Dermis blood vessel endothelial cell (primary cell): ENCODE results near the gene PNISR. TPM values are rescaled to one million over a fixed set of nuclear protein-coding genes. Genes with fewer than 3 reads are reported as not detected.
"Not testable (repeated sequence)": the region's sequence is repeated elsewhere in the genome, so short reads cannot be mapped to it uniquely, and the experiment has no call there.

Experiments used
- DNase-seq: peaks from one replicate; pipeline ENCODE4 v3.0.0; 2010
- total RNA-seq: library from RNA; depleted of rRNA; stranded (reverse); fragments of >200 nt; gene quantifications from 2 replicates; pipeline ENCODE4 v1.2.3, GENCODE V29; 2014

Gene PNISR
- 47.0 and 73.7 TPM in 2 replicates for total RNA-seq

DNA sequence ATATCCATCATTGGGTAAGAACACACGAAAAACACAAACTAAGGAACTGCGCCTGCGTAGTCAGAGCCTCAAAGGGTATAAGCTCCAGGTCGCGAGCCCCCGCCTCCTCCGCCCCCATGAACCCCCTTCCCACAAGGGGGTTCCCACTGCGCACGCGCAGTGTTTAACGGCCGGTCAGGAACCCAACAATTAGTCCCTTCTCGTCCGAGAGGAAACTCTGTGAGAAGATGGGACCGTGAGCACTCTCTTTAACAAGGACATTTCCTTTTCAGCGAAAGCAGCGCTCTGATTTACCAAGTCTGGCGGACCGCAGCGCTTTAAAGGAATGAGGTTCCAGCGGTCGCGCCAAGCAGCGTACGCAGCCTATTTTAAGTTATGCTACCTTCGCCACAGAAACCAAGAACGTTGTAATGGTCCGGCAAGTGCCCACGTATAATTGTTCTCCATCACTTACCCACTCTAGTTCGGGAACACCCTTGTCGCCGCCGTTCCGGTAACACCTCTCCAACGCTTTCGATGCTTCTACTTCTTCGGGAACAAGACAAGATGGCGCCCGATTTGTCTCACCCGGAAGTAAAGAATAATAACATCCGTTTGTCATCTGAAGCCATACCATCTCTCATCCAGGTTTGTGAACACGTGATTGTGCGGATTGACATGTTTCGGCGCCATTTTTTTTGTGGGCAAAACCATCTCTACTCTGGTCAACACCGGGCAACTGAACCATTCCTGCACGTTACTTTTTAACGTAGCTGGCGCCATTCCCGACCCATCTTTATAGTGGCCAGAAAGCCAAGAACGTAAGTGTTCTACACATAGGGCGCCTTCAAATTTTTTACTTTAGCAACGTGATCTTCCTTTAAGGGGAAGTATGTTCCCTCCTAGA is at the start of gene PNISR:
Gene PNISR (minus strand): TSS at position 548 of the 886 bp plus-strand sequence. CDS start 10,649 bp downstream, outside the sequence.
- DNase-seq: peak; percentile 99

- DNase-seq: no peak
Observed at GRCh38 chr6:99473730-99474129, 48.6 kb upstream of the PNISR start.

DNA sequence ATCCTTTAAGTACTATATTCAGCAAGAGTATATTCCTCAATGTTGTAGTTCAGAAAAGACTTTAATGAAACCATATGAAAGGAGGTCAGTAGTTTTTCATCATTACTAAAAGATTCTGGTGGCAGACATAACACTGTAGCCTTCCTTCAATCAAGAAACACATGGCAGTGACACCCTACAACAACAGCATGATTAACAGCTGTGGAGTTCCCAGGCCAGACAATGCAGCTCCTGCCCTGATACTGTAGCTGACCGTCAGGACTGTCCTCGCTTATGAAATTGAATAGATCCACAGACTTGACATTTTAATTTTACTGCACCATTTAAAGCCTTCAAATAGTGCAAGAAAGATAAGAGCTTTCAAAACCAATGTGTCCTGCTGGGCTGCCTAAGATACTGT is 46.5 kb upstream of the PNISR start:
- no peak for DNase-seq

- peak; percentile 51 for DNase-seq
Observed at GRCh38 chr6:99467509-99468106, 42.5 kb upstream of the PNISR start.

DNA sequence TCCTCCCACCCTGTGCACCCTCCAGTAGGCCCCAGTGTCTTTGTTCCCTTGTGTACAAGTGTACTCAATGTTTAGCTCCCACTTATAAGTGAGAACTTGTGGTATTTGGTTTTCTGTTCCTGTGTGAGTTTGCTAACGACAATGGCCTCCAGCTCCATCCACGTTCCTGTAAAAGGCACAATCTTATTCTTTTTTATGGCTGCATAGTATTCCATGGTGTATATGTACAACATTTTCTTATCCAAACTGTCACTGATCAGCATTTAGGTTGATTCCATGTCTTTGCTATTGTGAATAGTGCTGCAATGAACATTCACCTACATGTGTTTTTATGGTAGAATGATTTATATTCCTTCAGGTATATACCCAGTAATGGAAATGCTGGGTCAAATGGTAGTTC is 34.0 kb upstream of the PNISR start:
- not testable (repeated sequence) for DNase-seq

GRCh38 chr6:99458319-99458718 is 33.2 kb upstream of the PNISR start:
- peak; percentile 63 for DNase-seq

- DNase-seq: no peak
Observed at GRCh38 chr6:99446076-99446475, 21.0 kb upstream of the PNISR start.

- peak; percentile 62 for DNase-seq
Observed at GRCh38 chr6:99434702-99435530, 9.8 kb upstream of the PNISR start.

- no peak for DNase-seq
Observed at GRCh38 chr6:99432877-99433276, 7.8 kb upstream of the PNISR start.

DNA sequence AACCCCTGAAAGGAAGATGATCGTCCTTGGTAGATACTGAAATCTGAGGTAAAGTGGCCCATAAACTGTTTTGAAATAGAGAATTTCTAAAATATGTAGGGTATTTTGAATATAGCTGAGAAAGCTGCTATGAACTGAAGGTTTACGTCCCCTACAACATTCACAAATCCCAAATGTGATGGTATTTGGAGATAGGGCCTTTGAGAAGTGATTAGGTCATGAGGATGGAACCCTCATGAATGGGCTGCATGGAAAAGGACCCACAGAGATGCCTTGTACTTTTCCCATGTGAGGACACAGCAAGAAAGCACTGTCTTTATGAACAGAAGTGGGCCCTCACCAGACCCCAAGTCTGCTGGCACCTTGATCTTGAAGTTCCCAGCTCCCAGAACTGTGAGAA is 6.8 kb upstream of the PNISR start:
- DNase-seq: no peak

DNA sequence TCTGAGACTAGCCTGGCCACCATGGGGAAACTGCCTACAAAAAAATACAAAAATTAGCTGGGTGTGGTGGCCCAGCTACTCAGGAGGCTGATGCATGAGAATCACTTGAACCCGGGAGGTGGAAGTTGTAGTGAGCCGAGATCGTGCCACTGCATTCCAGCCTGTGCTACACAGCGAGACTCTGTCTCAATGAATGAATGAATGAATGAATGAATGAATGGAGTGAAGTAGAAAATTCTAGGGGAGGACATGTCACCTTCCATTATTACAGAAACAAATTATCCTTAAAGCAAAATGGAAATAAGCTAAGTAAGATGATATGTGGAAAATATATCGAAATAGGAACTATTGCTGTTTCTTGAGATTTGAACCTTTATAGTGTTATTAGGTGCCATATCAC is 2.9 kb upstream of the PNISR start:
- DNase-seq: no peak

- DNase-seq: peak; percentile 9
Observed at GRCh38 chr6:99426451-99426757, 1.3 kb upstream of the PNISR start.

- peak; percentile 81 for DNase-seq
Observed at GRCh38 chr6:99425647-99426450, 741 bp upstream of the PNISR start.

DNA sequence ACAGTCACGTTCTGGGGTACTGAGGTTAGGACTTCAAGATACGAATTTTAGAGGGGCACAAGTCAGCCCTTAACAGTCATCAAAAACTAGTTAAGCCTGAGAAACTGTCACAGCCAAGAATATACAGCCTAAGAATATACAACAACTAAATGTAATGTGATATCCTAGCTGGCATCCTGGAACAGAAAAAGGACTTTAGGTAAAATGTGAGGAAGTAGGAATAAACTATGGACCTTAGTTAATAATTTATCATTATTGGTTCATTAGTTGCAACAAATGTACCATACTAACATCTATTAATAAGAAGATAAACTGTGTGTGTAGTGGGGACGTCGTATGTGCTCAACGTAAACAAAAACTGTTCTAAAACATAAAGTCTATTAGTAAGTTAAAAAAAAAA is 1.1 kb downstream of the PNISR start:
- DNase-seq: no peak

DNA sequence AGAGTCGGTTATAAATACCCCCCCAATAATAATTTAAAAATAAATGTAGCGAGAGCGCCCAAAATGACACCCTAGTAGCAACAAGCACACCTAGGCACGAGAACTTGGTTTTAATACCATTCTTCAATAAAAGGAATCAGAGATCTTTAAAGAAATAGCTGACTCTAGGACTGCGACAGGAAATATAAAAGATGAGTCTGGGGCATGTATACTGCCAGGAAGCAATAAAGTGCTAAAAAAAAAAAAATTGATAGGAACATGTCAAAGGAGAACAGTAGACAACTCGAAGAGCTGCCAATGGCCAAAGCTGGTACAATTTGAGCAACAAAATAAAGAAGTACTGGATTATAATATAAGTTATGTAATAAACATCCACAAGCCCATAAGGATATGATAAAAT is 2.2 kb downstream of the PNISR start:
- DNase-seq: no peak

DNA sequence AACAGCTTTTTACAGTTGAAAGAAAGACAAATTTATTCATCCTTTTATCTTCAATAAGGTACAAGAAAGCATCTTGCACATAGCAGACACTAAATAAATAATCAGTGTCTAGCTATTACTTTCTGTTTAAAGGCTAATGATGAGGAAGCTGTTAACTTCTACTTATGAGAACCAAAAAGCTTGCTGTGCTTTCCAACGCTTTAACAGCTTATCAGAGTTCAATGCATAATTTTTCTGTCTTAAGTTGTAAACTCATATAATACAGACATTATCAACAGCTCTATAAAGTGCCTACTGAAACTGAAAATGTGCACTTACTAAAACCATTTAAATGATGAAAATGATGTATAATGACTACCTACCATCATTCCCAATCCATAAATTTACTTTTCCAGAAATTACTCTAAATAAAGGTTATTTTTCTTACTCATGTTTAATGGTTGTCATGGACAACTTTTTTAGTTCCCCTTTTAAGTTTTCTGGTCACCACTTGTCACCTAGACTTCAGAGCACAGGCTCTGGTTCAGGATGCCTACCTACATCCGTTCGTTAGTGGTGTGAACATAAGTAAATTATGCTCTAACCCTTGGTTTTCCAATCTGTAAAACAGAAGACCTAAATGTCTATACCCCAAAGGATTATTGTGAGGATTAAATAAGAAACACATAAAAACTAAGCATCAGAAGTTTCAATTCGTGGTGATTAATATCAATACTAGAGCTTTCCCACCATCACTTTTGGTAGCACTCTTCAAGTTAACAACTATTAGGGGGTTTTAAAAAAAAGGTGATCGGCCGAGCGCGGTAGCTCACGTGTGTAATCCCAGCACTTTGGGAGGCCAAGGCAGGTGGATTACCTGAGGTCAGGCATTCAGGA is 8.0 kb downstream of the PNISR start:
- DNase-seq: no peak

DNA sequence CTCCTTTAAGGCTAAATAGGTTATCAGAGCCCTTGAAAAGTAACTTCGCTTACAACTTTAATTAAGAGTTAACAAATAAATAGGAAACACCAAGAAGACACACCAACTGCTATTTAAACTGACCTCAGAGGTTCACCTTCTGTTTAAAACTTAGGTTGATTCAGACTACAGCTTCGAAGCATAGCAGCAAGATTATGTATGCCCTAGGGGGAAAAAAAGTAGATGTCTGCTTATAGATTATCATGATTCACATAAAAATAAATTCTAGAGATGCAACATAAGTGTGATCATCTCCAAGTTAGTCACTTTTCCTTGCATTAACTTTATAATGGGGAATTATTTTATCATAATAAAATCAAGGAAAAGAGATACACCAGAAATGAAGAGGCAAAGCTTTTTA is 8.9 kb downstream of the PNISR start:
- no peak for DNase-seq

DNA sequence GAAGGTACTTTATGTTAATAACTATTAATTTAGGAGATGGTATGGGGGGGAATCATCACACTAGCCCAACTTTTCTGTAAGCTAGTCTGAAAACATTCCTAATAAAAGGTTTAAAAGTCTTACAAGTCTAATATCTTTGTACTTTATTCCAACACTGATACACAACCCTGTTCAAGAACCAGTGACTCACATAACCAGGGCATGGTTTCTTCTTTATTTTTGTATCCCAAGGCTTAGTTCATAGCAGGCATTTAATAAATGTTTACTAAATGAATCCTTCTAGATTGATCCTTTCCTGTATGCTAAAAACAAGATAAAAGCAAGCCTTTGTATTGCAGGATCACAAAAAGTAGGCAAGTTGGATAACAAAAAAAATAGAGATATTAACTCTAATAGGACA is 9.7 kb downstream of the PNISR start:
- DNase-seq: no peak

GRCh38 chr6:99412065-99412464 is 13.0 kb downstream of the PNISR start:
- no peak for DNase-seq

DNA sequence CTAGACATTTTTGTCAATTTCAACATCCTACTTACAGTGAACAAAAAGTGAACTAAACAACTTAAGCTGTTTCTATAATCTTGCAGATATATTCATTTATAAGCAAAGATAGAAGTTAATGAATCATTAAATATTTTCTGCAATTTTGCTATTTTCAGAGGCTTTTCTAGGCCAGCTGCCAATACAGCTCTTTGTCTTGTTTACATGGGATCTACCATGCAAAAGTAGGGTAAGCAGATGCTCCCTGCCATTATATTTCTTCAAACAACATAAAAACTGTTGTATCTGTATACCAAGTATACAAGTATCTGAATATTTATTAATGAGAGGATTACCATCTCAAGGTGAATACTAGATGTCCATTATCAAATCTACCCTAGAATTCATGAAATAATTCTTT is 15.4 kb downstream of the PNISR start:
- no peak for DNase-seq

- DNase-seq: no peak
Observed at GRCh38 chr6:99407076-99407475, 18.0 kb downstream of the PNISR start.

DNA sequence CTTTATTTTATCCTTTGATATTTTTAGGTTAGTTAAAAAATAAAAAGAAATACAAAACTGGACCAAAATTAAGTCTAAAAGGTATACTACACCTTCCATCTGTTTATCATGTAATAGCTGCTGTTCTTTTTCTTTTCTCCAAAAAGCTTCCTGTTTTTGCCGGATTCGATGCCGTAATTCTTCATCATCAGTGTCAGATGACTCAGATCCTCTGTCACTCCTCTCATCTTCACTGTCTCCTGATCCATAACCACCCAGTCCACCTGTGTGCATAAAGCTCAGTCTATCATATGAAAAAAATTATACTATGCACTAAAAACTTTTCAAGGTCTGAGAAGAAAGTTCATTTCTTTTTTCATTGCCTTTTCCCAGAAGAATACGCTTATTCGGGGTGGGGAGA is 22.7 kb downstream of the PNISR start:
- DNase-seq: peak; percentile 22
